GM12892 (cell line): ENCODE measurements around the gene IFNGR1.

Experiments used
- DNase-seq: peaks from one replicate; pipeline ENCODE4 v3.0.0; 2011; ENCODE audit not compliant: insufficient read length
- FAIRE-seq: peaks from 2 replicates; lab custom pipeline; 2011; peaks lifted over from hg19 to GRCh38; lab: Jason Lieb, UNC
- POLR2A ChIP-seq: IDR thresholded peaks from 2 replicates; pipeline ENCODE4 v1.6.1; 2011; ENCODE audit warnings: low read depth, low read length, control low read depth
- POLR2AphosphoS5 ChIP-seq: IDR thresholded peaks from 2 replicates; pipeline ENCODE4 v1.6.1; 2011; ENCODE audit warnings: low read depth, low read length, control low read depth
- TAF1 ChIP-seq: IDR thresholded peaks from 2 replicates; pipeline ENCODE4 v1.6.1; 2011; ENCODE audit warnings: low read depth, mild to moderate bottlenecking, control low read depth, low read length, borderline replicate concordance

IFNGR1 gene

GRCh38 chr6:137156650-137157049 is 62.5 kb downstream of the IFNGR1 start:
- FAIRE-seq (peak; percentile 53), DNase-seq (no peak)
- TF ChIP-seq POLR2AphosphoS5 (no peak), POLR2A (no peak), TAF1 (no peak)

- TF ChIP-seq TAF1 = no peak
- TF ChIP-seq POLR2A = no peak
- no peak for TF ChIP-seq POLR2AphosphoS5
- DNase-seq = no peak
- peak; percentile 48 for FAIRE-seq
Measured at GRCh38 chr6:137155830-137156229, 63.4 kb downstream of the IFNGR1 start.

GRCh38 chr6:137150072-137150471 is 69.1 kb downstream of the IFNGR1 start:
- TF ChIP-seq TAF1 (no peak), POLR2AphosphoS5 (no peak), POLR2A (no peak)
- FAIRE-seq (no peak), DNase-seq (no peak)

GRCh38 chr6:137149035-137149393 is 70.2 kb downstream of the IFNGR1 start:
- DNase-seq = no peak
- no peak for TF ChIP-seq POLR2AphosphoS5
- no peak for TF ChIP-seq TAF1
- no peak for TF ChIP-seq POLR2A
- FAIRE-seq = no peak

GRCh38 chr6:137148306-137149034 is 70.7 kb downstream of the IFNGR1 start:
- TF ChIP-seq POLR2A (no peak), POLR2AphosphoS5 (no peak), TAF1 (no peak)
- no peak for FAIRE-seq
- no peak for DNase-seq
